CD4-positive, alpha-beta T cell treated with Interleukin-4 for 4 hours (primary cell): Measurements from ENCODE around the gene C21orf58.

Source experiments
- DNase-seq: peaks from one replicate; pipeline ENCODE4 v3.0.0-alpha.2; 2020

The C21orf58 gene

DNA sequence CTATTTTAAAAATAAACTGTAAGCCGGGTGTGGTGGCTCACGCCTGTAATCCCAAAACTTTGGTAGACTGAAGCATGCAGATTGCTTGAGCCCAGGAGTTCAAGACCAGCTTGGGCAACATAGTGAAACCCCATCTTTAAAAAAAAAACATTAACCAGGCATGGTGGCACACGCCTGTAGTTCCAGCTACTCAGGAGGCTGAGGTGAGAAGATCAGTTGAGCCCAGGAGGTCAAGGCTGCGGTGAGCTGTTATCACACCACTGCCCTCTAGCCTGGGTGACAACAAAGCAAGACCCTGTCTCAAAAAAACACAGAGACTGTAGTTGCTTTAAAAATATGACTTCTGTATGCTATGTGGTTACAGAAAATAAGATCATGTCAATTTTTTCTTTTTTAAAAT, 70.8 kb downstream of the C21orf58 start:
- DNase-seq = no peak
